Ishikawa (cell line): ENCODE data around the gene LCT.

ENCODE experiments used
- CEBPB ChIP-seq: IDR thresholded peaks from 2 replicates; pipeline ENCODE4 v1.6.1; 2012
- CREB1 ChIP-seq: IDR thresholded peaks from 2 replicates; pipeline ENCODE4 v1.6.1; 2012; ENCODE audit warnings: low read depth
- EGR1 ChIP-seq: IDR thresholded peaks from 2 replicates; pipeline ENCODE4 v1.6.1; 2012
- EP300 ChIP-seq: IDR thresholded peaks from 2 replicates; pipeline ENCODE4 v1.6.1; 2012; ENCODE audit warnings: borderline replicate concordance
- FOXM1 ChIP-seq: IDR thresholded peaks from 2 replicates; pipeline ENCODE4 v1.6.1; 2012; ENCODE audit warnings: low read depth, borderline replicate concordance
- MAX ChIP-seq: IDR thresholded peaks from 2 replicates; pipeline ENCODE4 v1.6.1; 2012
- NFIC ChIP-seq: IDR thresholded peaks from 2 replicates; pipeline ENCODE4 v1.6.1; 2012
- RAD21 ChIP-seq: IDR thresholded peaks from 2 replicates; pipeline ENCODE4 v1.6.1; 2012; ENCODE audit warnings: low read depth
- REST ChIP-seq: IDR thresholded peaks from 2 replicates; pipeline ENCODE4 v1.6.1; 2012; ENCODE audit warnings: low read depth, mild to moderate bottlenecking
- TAF1 ChIP-seq: IDR thresholded peaks from 2 replicates; pipeline ENCODE4 v1.6.1; 2012; ENCODE audit warnings: low read depth, mild to moderate bottlenecking
- TCF12 ChIP-seq: IDR thresholded peaks from 2 replicates; pipeline ENCODE4 v1.6.1; 2012; ENCODE audit warnings: low read depth
- TEAD4 ChIP-seq: IDR thresholded peaks from 2 replicates; pipeline ENCODE4 v1.6.1; 2012
- USF1 ChIP-seq: IDR thresholded peaks from 2 replicates; pipeline ENCODE4 v1.6.1; 2012
- YY1 ChIP-seq: IDR thresholded peaks from 2 replicates; pipeline ENCODE4 v1.6.1; 2012; ENCODE audit warnings: low read depth
- ZBTB7A ChIP-seq: IDR thresholded peaks from 2 replicates; pipeline ENCODE4 v1.6.1; 2012; ENCODE audit warnings: low read depth

LCT gene

GRCh38 chr2:135762022-135762421, 75.0 kb downstream of the LCT start:
- no peak for TF ChIP-seq YY1
- no peak for TF ChIP-seq CREB1
- TF ChIP-seq MAX: no peak
- TF ChIP-seq TEAD4: no peak
- no peak for TF ChIP-seq EGR1

GRCh38 chr2:135756692-135757091, 80.3 kb downstream of the LCT start:
- no peak for TF ChIP-seq TEAD4
- TF ChIP-seq ZBTB7A: no peak
- no peak for TF ChIP-seq REST
- TF ChIP-seq TCF12: no peak
- no peak for TF ChIP-seq TAF1
- TF ChIP-seq YY1: no peak
- no peak for TF ChIP-seq NFIC
- no peak for TF ChIP-seq CREB1

- TF ChIP-seq CREB1 (no peak), RAD21 (no peak), TCF12 (no peak), TEAD4 (no peak), EGR1 (no peak), YY1 (no peak), NFIC (no peak), REST (no peak), MAX (no peak), FOXM1 (no peak), ZBTB7A (no peak), USF1 (no peak)
These were observed 81.4 kb downstream of the LCT start for GRCh38 chr2:135755573-135755972.

- no peak for TF ChIP-seq TCF12
- TF ChIP-seq TAF1: no peak
- no peak for TF ChIP-seq TEAD4
- TF ChIP-seq MAX: no peak
- TF ChIP-seq REST: no peak
- TF ChIP-seq CREB1: no peak
- no peak for TF ChIP-seq EGR1
- no peak for TF ChIP-seq FOXM1
- TF ChIP-seq RAD21: no peak
- TF ChIP-seq NFIC: no peak
- no peak for TF ChIP-seq EP300
- no peak for TF ChIP-seq CEBPB
These were observed 91.4 kb downstream of the LCT start for GRCh38 chr2:135745545-135745944.

GRCh38 chr2:135744760-135745314, 92.1 kb downstream of the LCT start:
- no peak for TF ChIP-seq NFIC
- no peak for TF ChIP-seq EGR1
- no peak for TF ChIP-seq TCF12
- TF ChIP-seq CREB1: no peak
- no peak for TF ChIP-seq CEBPB
- no peak for TF ChIP-seq TAF1
